Measurements from ENCODE around the gene UBALD1. TPM values are rescaled to one million over a fixed set of nuclear protein-coding genes. Genes with fewer than 3 reads are reported as not detected.

Gene UBALD1
- total RNA-seq, 1 experiment from 2014 or later, result 24.6 TPM

DNA sequence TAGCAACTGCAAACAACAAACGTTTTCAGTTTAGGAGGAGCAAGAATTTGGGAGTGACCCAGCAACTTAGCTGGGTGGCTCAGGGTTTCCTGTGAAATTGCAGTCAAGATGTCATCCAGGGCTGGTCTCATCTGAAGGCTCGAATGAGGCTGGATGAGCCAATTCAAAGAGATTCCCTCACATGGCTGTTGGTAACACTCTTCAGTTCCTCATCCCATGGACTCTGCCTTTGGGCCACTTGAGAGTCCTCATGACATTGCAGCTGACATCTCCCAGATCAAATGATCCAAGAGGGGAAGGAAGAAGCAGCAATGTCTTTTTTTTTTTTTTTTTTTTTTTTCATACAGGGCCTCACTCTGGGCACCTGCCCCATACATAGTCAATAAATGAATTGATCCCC lies 26.3 kb downstream of the UBALD1 start:
- BruUV-seq (replicated peaks), result no TSS peak
- H3K79me2 ChIP-seq (ENCODE audit: low read length), result no peaks in the 10 kb centered on the region
- no peaks in the 10 kb centered on the region for H3K27me3 ChIP-seq (ENCODE audit: low read length)
- DNase-seq (no peak), ATAC-seq (no peak)
- CTCF ChIA-PET, result no interaction called here
- intact Hi-C loops (cut with micrococcal nuclease), result no loop called here
- no peak overlapping the region for H3K27ac ChIP-seq (ENCODE audit: low read length)
- POLR2A ChIA-PET (ENCODE audit: unreplicated experiment), result no interaction called here
- TF ChIP-seq, protein P1, sequence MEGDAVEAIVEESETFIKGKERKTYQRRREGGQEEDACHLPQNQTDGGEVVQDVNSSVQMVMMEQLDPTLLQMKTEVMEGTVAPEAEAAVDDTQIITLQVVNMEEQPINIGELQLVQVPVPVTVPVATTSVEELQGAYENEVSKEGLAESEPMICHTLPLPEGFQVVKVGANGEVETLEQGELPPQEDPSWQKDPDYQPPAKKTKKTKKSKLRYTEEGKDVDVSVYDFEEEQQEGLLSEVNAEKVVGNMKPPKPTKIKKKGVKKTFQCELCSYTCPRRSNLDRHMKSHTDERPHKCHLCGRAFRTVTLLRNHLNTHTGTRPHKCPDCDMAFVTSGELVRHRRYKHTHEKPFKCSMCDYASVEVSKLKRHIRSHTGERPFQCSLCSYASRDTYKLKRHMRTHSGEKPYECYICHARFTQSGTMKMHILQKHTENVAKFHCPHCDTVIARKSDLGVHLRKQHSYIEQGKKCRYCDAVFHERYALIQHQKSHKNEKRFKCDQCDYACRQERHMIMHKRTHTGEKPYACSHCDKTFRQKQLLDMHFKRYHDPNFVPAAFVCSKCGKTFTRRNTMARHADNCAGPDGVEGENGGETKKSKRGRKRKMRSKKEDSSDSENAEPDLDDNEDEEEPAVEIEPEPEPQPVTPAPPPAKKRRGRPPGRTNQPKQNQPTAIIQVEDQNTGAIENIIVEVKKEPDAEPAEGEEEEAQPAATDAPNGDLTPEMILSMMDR (conservative IDR thresholded peaks at IDR 0.05; ENCODE audit: low read depth, low read length), result no peak
- TF ChIP-seq EZH2phosphoT487 (IDR thresholded peaks at IDR 0.05; ENCODE audit: borderline replicate concordance, low read length) (no peak), EZH2 (IDR thresholded peaks at IDR 0.05; ENCODE audit: low read length, unreplicated experiment) (no peak)
- no peaks in the 10 kb centered on the region for H3K9me2 ChIP-seq (replicated peaks; ENCODE audit: low read length)
- no peaks in the 10 kb centered on the region for H3K36me3 ChIP-seq (ENCODE audit: low read depth, low read length)
- H4K20me1 ChIP-seq (ENCODE audit: low read length), result no peaks in the 10 kb centered on the region
- no peak overlapping the region for H3K4me3 ChIP-seq (ENCODE audit: low read length)
- H3K9me3 ChIP-seq (ENCODE audit: low read length), result no peaks in the 10 kb centered on the region
- H3K9ac ChIP-seq (ENCODE audit: low read length), result no peak overlapping the region
- no peak overlapping the region for H2AFZ ChIP-seq (ENCODE audit: low read length)
- H3K4me1 ChIP-seq (ENCODE audit: insufficient read depth, low read length), result no peaks in the 10 kb centered on the region
- H3F3A ChIP-seq (ENCODE audit: low read length, unreplicated experiment), result no peaks in the 10 kb centered on the region
- H3K4me2 ChIP-seq (ENCODE audit: low read length), result no peak overlapping the region

DNA sequence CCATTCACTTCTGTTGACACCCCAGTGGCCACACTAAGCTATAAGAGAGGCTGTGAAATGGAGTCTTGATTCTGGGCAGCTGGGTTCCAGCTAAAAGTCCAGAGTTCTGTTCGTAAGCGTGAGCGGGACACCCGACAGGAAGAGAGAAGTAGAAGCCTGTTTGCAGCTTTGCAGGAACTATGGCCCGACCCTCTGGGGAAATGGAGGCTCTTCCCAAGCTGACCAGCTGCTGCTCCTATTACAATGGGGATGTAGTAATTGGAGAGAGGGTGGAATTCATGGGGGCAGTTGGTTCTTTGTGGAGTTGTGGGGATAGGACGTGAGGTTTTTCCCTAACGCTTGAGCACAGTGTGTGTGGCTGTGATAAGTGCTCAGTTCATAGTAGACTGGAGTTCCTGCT lies 28.4 kb downstream of the UBALD1 start:
- Histone ChIP-seq H3K27me3 (ENCODE audit: low read length) (no peaks in the 10 kb centered on the region), H3K4me1 (ENCODE audit: insufficient read depth, low read length) (no peaks in the 10 kb centered on the region), H3K36me3 (ENCODE audit: low read depth, low read length) (no peaks in the 10 kb centered on the region), H3K9me3 (ENCODE audit: low read length) (no peaks in the 10 kb centered on the region), H4K20me1 (ENCODE audit: low read length) (no peaks in the 10 kb centered on the region), H3K9ac (ENCODE audit: low read length) (no peak overlapping the region), H3K4me3 (ENCODE audit: low read length) (no peak overlapping the region), H3K4me2 (ENCODE audit: low read length) (no peak overlapping the region), H2AFZ (ENCODE audit: low read length) (no peak overlapping the region), H3K79me2 (ENCODE audit: low read length) (no peaks in the 10 kb centered on the region), H3F3A (ENCODE audit: low read length, unreplicated experiment) (no peaks in the 10 kb centered on the region), H3K27ac (ENCODE audit: low read length) (no peak overlapping the region), H3K9me2 (replicated peaks; ENCODE audit: low read length) (no peaks in the 10 kb centered on the region)
- intact Hi-C loops (cut with micrococcal nuclease), result no loop called here
- no TSS peak for BruUV-seq (replicated peaks)
- POLR2A ChIA-PET (ENCODE audit: unreplicated experiment), result no interaction called here
- TF ChIP-seq EZH2phosphoT487 (IDR thresholded peaks at IDR 0.05; ENCODE audit: borderline replicate concordance, low read length) (no peak), EZH2 (IDR thresholded peaks at IDR 0.05; ENCODE audit: low read length, unreplicated experiment) (no peak)
- TF ChIP-seq, protein P1 (conservative IDR thresholded peaks at IDR 0.05; ENCODE audit: low read depth, low read length), result no peak
- ATAC-seq, result no peak
- CTCF ChIA-PET, result interaction anchor here (0.5 to 0.6 kb wide), 2 partner anchors 17 to 33 kb away, joined by 3 to 4 read pairs; no protein-coding TSS in a partner anchor
- DNase-seq, result no peak

DNA sequence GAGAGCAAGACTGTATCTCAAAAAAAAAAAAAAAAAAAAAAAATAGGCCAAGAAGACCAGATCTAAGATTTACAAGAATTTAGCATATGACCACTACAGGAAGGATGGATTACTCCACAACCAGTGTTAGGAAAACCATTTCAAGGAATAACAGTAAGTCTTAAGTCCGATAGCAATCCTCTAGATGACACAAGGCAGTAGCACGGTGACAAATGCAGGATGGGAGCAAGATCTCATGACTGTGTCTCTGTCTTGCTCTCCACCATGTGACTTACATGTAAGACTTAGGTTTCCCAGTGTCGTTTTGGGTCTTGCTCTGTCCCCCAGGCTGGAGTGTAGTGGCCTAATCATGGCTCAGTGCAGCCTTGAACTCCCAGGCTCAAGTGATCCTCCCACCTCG lies 30.8 kb downstream of the UBALD1 start:
- H3K9ac ChIP-seq (ENCODE audit: low read length), result no peak overlapping the region
- H3K36me3 ChIP-seq (ENCODE audit: low read depth, low read length), result no peaks in the 10 kb centered on the region
- H3K27ac ChIP-seq (ENCODE audit: low read length), result no peak overlapping the region
- H3K9me2 ChIP-seq (replicated peaks; ENCODE audit: low read length), result no peaks in the 10 kb centered on the region
- H3K4me1 ChIP-seq (ENCODE audit: insufficient read depth, low read length), result peaks cover 11% of the 10 kb centered on the region
- TF ChIP-seq EZH2phosphoT487 (IDR thresholded peaks at IDR 0.05; ENCODE audit: borderline replicate concordance, low read length) (no peak), EZH2 (IDR thresholded peaks at IDR 0.05; ENCODE audit: low read length, unreplicated experiment) (no peak)
- TF ChIP-seq, protein P1 (conservative IDR thresholded peaks at IDR 0.05; ENCODE audit: low read depth, low read length), result no peak
- no peaks in the 10 kb centered on the region for H3F3A ChIP-seq (ENCODE audit: low read length, unreplicated experiment)
- no peaks in the 10 kb centered on the region for H3K9me3 ChIP-seq (ENCODE audit: low read length)
- no peak overlapping the region for H3K4me3 ChIP-seq (ENCODE audit: low read length)
- DNase-seq, result no peak
- no peak for ATAC-seq
- H4K20me1 ChIP-seq (ENCODE audit: low read length), result no peaks in the 10 kb centered on the region
- CTCF ChIA-PET, result no interaction called here
- no peak overlapping the region for H2AFZ ChIP-seq (ENCODE audit: low read length)
- intact Hi-C loops (cut with micrococcal nuclease), result loop anchor here (2.0 kb wide), 1 partner anchor 67 kb away; no protein-coding TSS in a partner anchor
- no peaks in the 10 kb centered on the region for H3K79me2 ChIP-seq (ENCODE audit: low read length)
- POLR2A ChIA-PET (ENCODE audit: unreplicated experiment), result no interaction called here
- H3K27me3 ChIP-seq (ENCODE audit: low read length), result no peaks in the 10 kb centered on the region
- no TSS peak for BruUV-seq (replicated peaks)
- H3K4me2 ChIP-seq (ENCODE audit: low read length), result no peak overlapping the region
